Chondrocyte (in vitro differentiated cells): ENCODE results near the gene CLTRN. TPM values are rescaled to one million over a fixed set of nuclear protein-coding genes. Genes with fewer than 3 reads are reported as not detected.

ENCODE experiments used
- DNase-seq: peaks from one replicate; pipeline ENCODE4 v3.0.0; 2021; ENCODE audit warnings: mixed read lengths, low spot score
- H3K27ac Mint-ChIP-seq: one replicate; pipeline ENCODE4 v1.8.0; 2021; ENCODE audit warnings: mild to moderate bottlenecking, moderate library complexity, mixed read lengths; ENCODE audit not compliant: unreplicated experiment
- H3K27me3 Mint-ChIP-seq: 2 replicates; pipeline ENCODE4 v1.8.0; 2021; ENCODE audit warnings: low read depth, mixed read lengths
- H3K36me3 Mint-ChIP-seq: 2 replicates; pipeline ENCODE4 v1.8.0; 2021; ENCODE audit warnings: low read depth, mixed read lengths
- H3K4me1 Mint-ChIP-seq: 2 replicates; pipeline ENCODE4 v1.8.0; 2021; ENCODE audit warnings: low read depth, mild to moderate bottlenecking, mixed read lengths
- H3K4me3 Mint-ChIP-seq: one replicate; pipeline ENCODE4 v1.8.0; 2021; ENCODE audit warnings: mild to moderate bottlenecking, moderate library complexity, mixed read lengths; ENCODE audit not compliant: unreplicated experiment
- H3K9me3 Mint-ChIP-seq: 2 replicates; pipeline ENCODE4 v1.8.0; 2021; ENCODE audit warnings: low read depth, mixed read lengths
- CTCF ChIP-seq: fragments of 200-600 bp; sonication (generic); IDR thresholded peaks from 2 replicates; pipeline ENCODE4 v1.5.0; 2021; ENCODE audit warnings: antibody characterized with exemption, mild to moderate bottlenecking, moderate library complexity
- total RNA-seq: library from RNA; stranded (reverse); gene quantifications from 3 replicates; pipeline ENCODE4 v1.2.1, GENCODE V29; 2021

Gene CLTRN
- total RNA-seq, 1 donor from 2014 or later, result 0.20 TPM

- Mint-ChIP-seq H3K27ac (no peak overlapping the region), H3K36me3 (peaks cover 2% of the 10 kb centered on the region), H3K4me1 (no peaks in the 10 kb centered on the region), H3K27me3 (peaks cover 21% of the 10 kb centered on the region), H3K4me3 (no peak overlapping the region), H3K9me3 (peaks cover 2% of the 10 kb centered on the region)
- TF ChIP-seq CTCF, result no peak
- no peak for DNase-seq
Observed at GRCh38 chrX:15607067-15607466, 57.5 kb downstream of the CLTRN start.

- H3K9me3 Mint-ChIP-seq, result peaks cover 2% of the 10 kb centered on the region
- peaks cover 23% of the 10 kb centered on the region for H3K27me3 Mint-ChIP-seq
- H3K36me3 Mint-ChIP-seq, result peaks cover 2% of the 10 kb centered on the region
- no peak for DNase-seq
- H3K4me3 Mint-ChIP-seq, result no peak overlapping the region
- no peak overlapping the region for H3K27ac Mint-ChIP-seq
- TF ChIP-seq CTCF, result no peak
- no peaks in the 10 kb centered on the region for H3K4me1 Mint-ChIP-seq
Observed at GRCh38 chrX:15606136-15606535, 58.5 kb downstream of the CLTRN start.

- Mint-ChIP-seq H3K36me3 (peaks cover 2% of the 10 kb centered on the region), H3K27me3 (peaks cover 23% of the 10 kb centered on the region), H3K9me3 (no peaks in the 10 kb centered on the region), H3K27ac (no peak overlapping the region), H3K4me3 (no peak overlapping the region), H3K4me1 (no peaks in the 10 kb centered on the region)
- no peak for DNase-seq
- TF ChIP-seq CTCF, result no peak
Observed at GRCh38 chrX:15605226-15605625, 59.4 kb downstream of the CLTRN start.

GRCh38 chrX:15602761-15603160 is 61.8 kb downstream of the CLTRN start:
- no peak for TF ChIP-seq CTCF
- Mint-ChIP-seq H3K4me1 (no peaks in the 10 kb centered on the region), H3K27ac (no peak overlapping the region), H3K9me3 (no peaks in the 10 kb centered on the region), H3K4me3 (no peak overlapping the region), H3K36me3 (no peaks in the 10 kb centered on the region), H3K27me3 (peaks cover 20% of the 10 kb centered on the region)
- DNase-seq, result no peak

GRCh38 chrX:15601932-15602331 is 62.7 kb downstream of the CLTRN start:
- peaks cover 18% of the 10 kb centered on the region for H3K27me3 Mint-ChIP-seq
- no peaks in the 10 kb centered on the region for H3K9me3 Mint-ChIP-seq
- no peak for TF ChIP-seq CTCF
- no peak for DNase-seq
- H3K36me3 Mint-ChIP-seq, result no peaks in the 10 kb centered on the region
- H3K4me1 Mint-ChIP-seq, result no peaks in the 10 kb centered on the region
- no peak overlapping the region for H3K27ac Mint-ChIP-seq
- H3K4me3 Mint-ChIP-seq, result no peak overlapping the region
